ENCODE results near the gene TNFRSF9. TPM values are rescaled to one million over a fixed set of nuclear protein-coding genes. Genes with fewer than 3 reads are reported as not detected.

Gene TNFRSF9
- total RNA-seq, 4 donors from 2014 or later: 0.21 to 0.60 TPM; not detected in 2

DNA sequence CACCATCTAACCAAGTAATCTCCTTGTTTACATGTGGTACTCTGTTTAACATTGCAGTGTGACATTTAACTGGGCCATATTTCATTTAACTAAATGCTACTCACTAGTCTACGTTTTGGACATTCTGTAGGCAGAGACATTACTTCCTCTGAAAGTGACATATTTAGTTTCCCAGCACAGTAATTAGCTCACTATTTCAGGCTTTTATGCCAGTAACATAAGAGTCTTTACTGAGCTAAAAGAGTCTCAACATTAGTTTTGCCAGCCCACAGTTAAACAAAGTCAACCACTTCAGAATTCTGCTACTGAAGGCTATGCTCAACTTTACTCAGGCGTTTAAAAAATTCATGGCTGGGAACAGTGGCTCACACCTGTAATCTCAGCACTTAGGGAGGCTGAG lies 2.6 kb upstream of the TNFRSF9 start:
- DNase-seq (ENCODE audit: low spot score in 2 of 2): no peak
- WGBS, 2 donors: 61 to 68% methylated on average over 2 of the region's 2 CpGs
- no peak overlapping the region for H3K27ac ChIP-seq

DNA sequence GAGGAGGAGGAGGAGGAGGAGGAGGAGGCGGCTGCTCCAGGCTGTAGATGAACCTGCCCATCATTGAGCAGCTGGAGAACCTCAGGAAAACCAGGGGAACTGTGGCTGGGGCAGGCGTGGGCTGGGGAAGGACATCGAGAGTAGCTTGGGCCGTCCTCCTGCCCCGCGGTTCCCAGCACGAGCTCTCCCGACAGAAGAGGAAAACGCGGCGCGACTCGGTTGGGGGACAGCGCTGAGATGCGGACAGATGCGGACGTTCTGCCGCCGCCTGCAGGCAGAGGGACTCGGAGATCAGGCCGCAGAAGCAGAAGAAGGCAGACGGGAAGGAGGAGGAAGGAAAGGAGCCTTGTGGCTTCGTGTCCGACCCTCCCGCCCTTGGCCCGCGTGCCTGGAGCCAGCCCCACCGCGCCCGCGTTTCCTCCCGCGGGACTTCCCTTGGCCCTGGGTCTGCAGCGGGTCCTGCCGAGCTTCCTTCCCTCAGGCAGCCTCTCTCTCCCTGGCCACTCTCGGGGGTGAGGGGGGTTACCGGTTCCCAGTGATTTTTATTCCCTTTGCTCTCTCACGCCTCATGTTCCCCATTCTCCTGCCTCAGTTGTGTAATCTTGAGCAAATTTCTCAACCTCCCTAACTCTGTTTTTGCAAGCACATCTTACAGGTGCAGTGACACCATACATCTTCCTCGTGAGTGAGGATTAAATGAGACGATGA lies 1.7 kb upstream of the TNFRSF9 start:
- Histone ChIP-seq H3K4me1 (peaks cover 0 to 19% (median 3%) of the 10 kb centered on the region in 4 donors), H3K27ac (peak overlapping the region in 2 of 4 donors; percentile 8 to 64), H3K9me3 (no peaks in the 10 kb centered on the region), H3K4me3 (peak overlapping the region; percentile 14 to 42 (median 34)), H3K36me3 (no peaks in the 10 kb centered on the region), H3K27me3 (peaks cover 0 to 33% of the 10 kb centered on the region in 2 donors)
- peak in 1 of 2 donors; percentile 9 for TF ChIP-seq EP300 (IDR thresholded peaks at IDR 0.05)
- TF ChIP-seq, protein P1, sequence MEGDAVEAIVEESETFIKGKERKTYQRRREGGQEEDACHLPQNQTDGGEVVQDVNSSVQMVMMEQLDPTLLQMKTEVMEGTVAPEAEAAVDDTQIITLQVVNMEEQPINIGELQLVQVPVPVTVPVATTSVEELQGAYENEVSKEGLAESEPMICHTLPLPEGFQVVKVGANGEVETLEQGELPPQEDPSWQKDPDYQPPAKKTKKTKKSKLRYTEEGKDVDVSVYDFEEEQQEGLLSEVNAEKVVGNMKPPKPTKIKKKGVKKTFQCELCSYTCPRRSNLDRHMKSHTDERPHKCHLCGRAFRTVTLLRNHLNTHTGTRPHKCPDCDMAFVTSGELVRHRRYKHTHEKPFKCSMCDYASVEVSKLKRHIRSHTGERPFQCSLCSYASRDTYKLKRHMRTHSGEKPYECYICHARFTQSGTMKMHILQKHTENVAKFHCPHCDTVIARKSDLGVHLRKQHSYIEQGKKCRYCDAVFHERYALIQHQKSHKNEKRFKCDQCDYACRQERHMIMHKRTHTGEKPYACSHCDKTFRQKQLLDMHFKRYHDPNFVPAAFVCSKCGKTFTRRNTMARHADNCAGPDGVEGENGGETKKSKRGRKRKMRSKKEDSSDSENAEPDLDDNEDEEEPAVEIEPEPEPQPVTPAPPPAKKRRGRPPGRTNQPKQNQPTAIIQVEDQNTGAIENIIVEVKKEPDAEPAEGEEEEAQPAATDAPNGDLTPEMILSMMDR (IDR thresholded peaks at IDR 0.05): peak in 3 of 5 experiments; percentile 25 to 38 (median 35)
- no peak for TF ChIP-seq POLR2A (IDR thresholded peaks at IDR 0.05)
- DNase-seq (ENCODE audit: low spot score in 2 of 2): peak; percentile 29 to 32
- WGBS, 2 donors: 8% methylated on average over 40 of the region's 40 CpGs

More for the DNA sequence above, 2.6 kb upstream of the TNFRSF9 start:
- TF ChIP-seq EP300 (IDR thresholded peaks at IDR 0.05) (no peak), POLR2A (IDR thresholded peaks at IDR 0.05) (no peak)
- TF ChIP-seq, protein P1 (IDR thresholded peaks at IDR 0.05): no peak
- Histone ChIP-seq H3K36me3 (no peaks in the 10 kb centered on the region), H3K27me3 (peaks cover 0 to 24% of the 10 kb centered on the region in 2 donors), H3K4me3 (no peak overlapping the region), H3K4me1 (peaks cover 0 to 19% (median 3%) of the 10 kb centered on the region in 4 donors), H3K9me3 (no peaks in the 10 kb centered on the region)

DNA sequence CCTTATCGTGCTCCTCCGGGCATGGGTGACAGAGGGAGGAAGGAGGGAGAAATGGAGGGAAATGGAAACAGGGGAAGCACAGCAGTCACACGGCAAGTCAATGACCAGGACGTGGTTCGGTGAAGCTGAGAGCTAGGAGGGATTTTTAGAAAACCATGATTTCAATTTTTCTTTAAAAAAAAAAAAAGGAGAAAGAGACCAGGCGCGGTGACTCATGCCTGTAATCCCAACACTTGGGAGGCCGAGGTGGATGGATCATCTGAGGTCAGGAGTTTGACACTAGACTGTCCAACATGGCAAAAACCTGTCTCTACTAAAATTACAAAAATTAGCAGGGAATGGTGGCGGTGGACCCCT lies 776 bp upstream of the TNFRSF9 start:
- DNase-seq (ENCODE audit: low spot score in 2 of 2): no peak
- Histone ChIP-seq H3K9me3 (no peaks in the 10 kb centered on the region), H3K27ac (no peak overlapping the region), H3K4me3 (no peak overlapping the region), H3K27me3 (peaks cover 0 to 43% of the 10 kb centered on the region in 2 donors), H3K4me1 (peaks cover 0 to 19% (median 3%) of the 10 kb centered on the region in 4 donors), H3K36me3 (no peaks in the 10 kb centered on the region)
- 80 to 85% methylated on average over 9 of the region's 9 CpGs for WGBS, 2 donors
- TF ChIP-seq, protein P1 (IDR thresholded peaks at IDR 0.05): no peak
- TF ChIP-seq POLR2A (IDR thresholded peaks at IDR 0.05) (no peak), EP300 (IDR thresholded peaks at IDR 0.05) (no peak)

DNA sequence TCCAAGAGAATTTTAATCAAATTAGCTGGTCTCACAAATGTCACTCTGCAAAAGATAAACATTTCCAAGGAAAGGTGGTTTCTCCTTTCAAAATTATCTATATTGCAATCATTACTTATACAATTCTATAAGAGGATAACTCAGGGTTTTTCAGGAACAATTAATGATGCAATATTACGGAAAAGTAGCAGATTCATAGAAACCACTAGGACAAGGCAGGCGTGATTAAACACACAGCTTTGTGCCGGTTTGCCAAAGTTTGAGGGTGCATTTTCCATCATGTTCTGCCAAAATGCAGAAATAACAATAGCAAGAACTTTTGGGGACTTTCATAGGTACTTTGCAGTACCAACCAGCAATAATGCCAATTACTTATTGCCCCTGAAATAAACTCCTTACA lies 605 bp downstream of the TNFRSF9 start:
- WGBS, 2 donors: 76 to 79% methylated on average over 3 of the region's 3 CpGs
- peaks cover 0 to 19% (median 3%) of the 10 kb centered on the region in 4 donors for H3K4me1 ChIP-seq

DNA sequence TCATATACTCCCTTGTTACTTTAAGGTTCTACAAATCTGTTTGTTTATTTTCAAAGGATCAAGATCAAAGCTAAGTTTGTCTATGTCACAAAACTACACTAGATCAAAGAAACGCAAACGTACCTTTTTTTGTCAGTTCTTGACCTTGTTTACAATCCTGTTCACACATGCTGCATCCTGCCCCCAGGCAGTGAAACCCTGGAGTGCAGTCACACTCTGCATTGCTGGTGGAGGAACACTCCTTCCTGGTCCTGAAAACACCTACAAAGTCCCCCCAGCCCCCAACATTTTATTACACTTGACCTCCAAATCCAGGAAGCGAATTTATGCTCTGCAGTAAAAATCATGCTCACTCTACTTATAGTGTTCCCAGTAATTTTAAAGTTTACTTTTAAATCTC lies 2.6 kb downstream of the TNFRSF9 start:
- peaks cover 0 to 68% of the 10 kb centered on the region in 2 donors for H3K27me3 ChIP-seq
- 33 to 42% methylated on average over 3 of the region's 3 CpGs for WGBS, 2 donors
- DNase-seq (ENCODE audit: low spot score in 2 of 2): no peak
- H3K27ac ChIP-seq: no peak overlapping the region
- H3K9me3 ChIP-seq: no peaks in the 10 kb centered on the region
- no peaks in the 10 kb centered on the region for H3K36me3 ChIP-seq
- H3K4me3 ChIP-seq: no peak overlapping the region
- TF ChIP-seq, protein P1 (IDR thresholded peaks at IDR 0.05): no peak
- no peak for TF ChIP-seq EP300 (IDR thresholded peaks at IDR 0.05)
- no peak for TF ChIP-seq POLR2A (IDR thresholded peaks at IDR 0.05)
- peaks cover 0 to 19% (median 3%) of the 10 kb centered on the region in 4 donors for H3K4me1 ChIP-seq

More for the DNA sequence above, 605 bp downstream of the TNFRSF9 start:
- Histone ChIP-seq H3K36me3 (no peaks in the 10 kb centered on the region), H3K9me3 (no peaks in the 10 kb centered on the region), H3K27me3 (peaks cover 0 to 56% of the 10 kb centered on the region in 2 donors), H3K27ac (no peak overlapping the region), H3K4me3 (no peak overlapping the region)
- TF ChIP-seq POLR2A (IDR thresholded peaks at IDR 0.05) (no peak), EP300 (IDR thresholded peaks at IDR 0.05) (no peak)
- TF ChIP-seq, protein P1 (IDR thresholded peaks at IDR 0.05): no peak
- DNase-seq (ENCODE audit: low spot score in 2 of 2): no peak

Data from tibial nerve (tissue), 4 donors.